ENCODE measurements around the gene RASA4B.

The RASA4B gene

DNA sequence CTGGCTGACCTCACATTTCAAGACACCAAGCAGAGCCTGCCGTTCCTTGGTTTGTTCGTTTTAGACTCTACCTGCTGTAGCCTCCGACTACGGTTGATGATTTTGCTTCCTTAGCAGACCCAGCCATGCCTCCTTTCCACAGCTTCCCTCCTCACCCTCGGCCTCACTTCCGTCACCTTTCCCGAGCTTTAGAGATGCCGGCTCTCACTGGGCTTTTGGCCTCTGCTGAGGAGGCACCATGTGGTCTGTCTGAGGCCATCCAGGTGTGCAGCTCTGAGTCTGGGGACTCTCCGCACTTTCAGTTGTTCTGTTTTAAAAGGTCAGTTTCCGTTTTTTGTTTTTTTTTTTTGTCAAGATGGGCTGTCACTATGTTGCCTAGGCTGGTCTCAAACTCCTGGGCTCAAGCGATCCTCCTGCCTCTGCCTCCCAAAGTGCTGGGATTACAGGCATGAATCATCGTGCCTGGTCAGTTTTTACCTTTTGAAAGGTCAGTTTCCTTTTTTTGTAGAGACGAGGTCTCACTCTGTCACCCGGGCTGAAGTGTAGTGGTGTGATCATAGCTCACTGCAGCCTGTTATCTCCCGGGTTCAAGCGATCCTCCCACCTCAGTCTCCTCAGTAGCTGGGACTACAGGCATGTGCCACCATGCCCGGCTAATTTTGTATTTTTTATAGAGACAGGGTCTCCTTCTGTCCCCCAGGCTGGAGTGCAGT, 72.5 kb downstream of the RASA4B start:
- H3K79me2 ChIP-seq (ENCODE audit: control insufficient read depth, insufficient read depth, low read length, poor library complexity) = no peaks in the 10 kb centered on the region
- peaks cover 29 to 34% of the 10 kb centered on the region in 2 experiments for H3K36me3 ChIP-seq (ENCODE audit: control insufficient read depth in 1 of 2, insufficient read depth in 2 of 2, low read length in 2 of 2)
- no peak overlapping the region for H3K4me2 ChIP-seq (ENCODE audit: low read length)
- no peak overlapping the region for H3K27ac ChIP-seq (ENCODE audit: low read depth, low read length)
- no peak overlapping the region for H3K23ac ChIP-seq (ENCODE audit: low read length)
- no peak overlapping the region for H4K8ac ChIP-seq (ENCODE audit: low read depth, low read length)
- no peak overlapping the region for H2AK5ac ChIP-seq (ENCODE audit: low read length)
- peaks cover 4 to 5% of the 10 kb centered on the region in 2 experiments for H3K4me1 ChIP-seq (ENCODE audit: control insufficient read depth in 1 of 2, insufficient read depth in 2 of 2, low read length in 2 of 2)
- H3K9me3 ChIP-seq (ENCODE audit: insufficient read depth, low read depth, low read length) = no peaks in the 10 kb centered on the region
- no peak overlapping the region for H3K18ac ChIP-seq (ENCODE audit: low read length)
- no peak overlapping the region for H2AFZ ChIP-seq (ENCODE audit: insufficient read depth, low read length, poor library complexity)
- DNase-seq = no peak
- no peak overlapping the region for H3K4me3 ChIP-seq (ENCODE audit: low read depth, low read length)
- WGBS (ENCODE audit: extremely low coverage, insufficient coverage, insufficient read length) = no CpG with 5 or more reads among the region's 17 CpGs
- no peak overlapping the region for H3K14ac ChIP-seq (ENCODE audit: low read length)
- H2BK5ac ChIP-seq (ENCODE audit: low read depth, low read length, poor library complexity) = no peak overlapping the region
- H2BK12ac ChIP-seq (ENCODE audit: low read length) = no peak overlapping the region
- no peak overlapping the region for H3K9ac ChIP-seq (ENCODE audit: low read length)
- H3K27me3 ChIP-seq (ENCODE audit: insufficient read depth, low read length) = no peaks in the 10 kb centered on the region
- H3K4ac ChIP-seq (ENCODE audit: low read depth, low read length) = no peak overlapping the region
- H4K12ac ChIP-seq (ENCODE audit: low read depth, low read length) = no peak overlapping the region
- H2BK120ac ChIP-seq (ENCODE audit: insufficient read depth, low read length, poor library complexity) = no peak overlapping the region
- H4K91ac ChIP-seq (ENCODE audit: low read depth, low read length) = no peak overlapping the region
- H3K79me1 ChIP-seq (ENCODE audit: low read length) = no peaks in the 10 kb centered on the region

DNA sequence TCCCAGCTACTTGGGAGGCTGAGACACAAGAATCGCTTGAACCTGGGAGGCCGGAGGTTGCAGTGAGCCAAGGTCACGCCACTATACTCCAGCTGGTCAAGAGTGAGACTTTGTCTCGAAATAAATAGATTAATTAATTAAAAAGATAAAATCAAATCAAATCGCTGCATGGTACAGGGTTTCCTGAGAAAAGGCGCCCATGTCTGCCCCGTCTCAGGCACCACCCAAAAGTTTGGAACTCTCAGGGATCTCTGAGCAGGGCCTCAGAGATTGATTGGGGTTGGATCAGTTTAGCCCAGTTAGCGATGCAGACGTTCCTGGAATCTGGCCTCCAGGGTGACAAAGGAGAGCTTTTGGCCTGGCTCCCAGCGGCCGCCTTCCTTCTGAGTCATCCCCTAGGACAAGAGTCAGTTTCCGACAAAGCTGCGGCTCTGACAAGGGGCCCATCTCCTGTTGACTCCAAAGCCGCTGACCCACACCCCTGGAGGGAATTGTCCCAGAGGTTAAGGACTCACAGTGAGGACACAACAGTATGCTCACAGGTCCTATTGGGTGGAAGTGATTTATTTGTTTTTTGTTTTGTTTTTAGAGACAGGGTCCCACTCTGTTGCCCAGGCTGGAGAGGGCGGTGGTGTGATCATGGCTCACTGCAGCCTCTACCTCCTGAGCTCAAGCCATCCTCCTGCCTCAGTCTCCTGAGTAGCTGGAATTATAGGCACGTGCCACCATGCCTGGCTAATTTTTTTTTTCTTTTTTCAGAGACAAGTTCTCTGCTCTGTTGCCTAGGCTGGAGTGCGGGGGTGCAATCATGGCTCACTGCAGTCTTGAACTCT, 77.4 kb downstream of the RASA4B start:
- H3K79me1 ChIP-seq (ENCODE audit: low read length) = no peaks in the 10 kb centered on the region
- no peak overlapping the region for H2AK5ac ChIP-seq (ENCODE audit: low read length)
- H3K4me2 ChIP-seq (ENCODE audit: low read length) = no peak overlapping the region
- H3K9me3 ChIP-seq (ENCODE audit: insufficient read depth, low read depth, low read length) = peaks cover 3% of the 10 kb centered on the region
- no peak overlapping the region for H4K12ac ChIP-seq (ENCODE audit: low read depth, low read length)
- H3K27ac ChIP-seq (ENCODE audit: low read depth, low read length) = peak overlapping the region; percentile 2
- peaks cover 22% of the 10 kb centered on the region in 2 experiments for H3K36me3 ChIP-seq (ENCODE audit: control insufficient read depth in 1 of 2, insufficient read depth in 2 of 2, low read length in 2 of 2)
- H3K79me2 ChIP-seq (ENCODE audit: control insufficient read depth, insufficient read depth, low read length, poor library complexity) = no peaks in the 10 kb centered on the region
- peak; percentile 68 to 69 for DNase-seq
- no peak overlapping the region for H4K8ac ChIP-seq (ENCODE audit: low read depth, low read length)
- peaks cover 4 to 8% of the 10 kb centered on the region in 2 experiments for H3K4me1 ChIP-seq (ENCODE audit: control insufficient read depth in 1 of 2, insufficient read depth in 2 of 2, low read length in 2 of 2)
- H3K18ac ChIP-seq (ENCODE audit: low read length) = peak overlapping the region; percentile 39
- no peaks in the 10 kb centered on the region for H3K27me3 ChIP-seq (ENCODE audit: insufficient read depth, low read length)
- no peak overlapping the region for H2BK12ac ChIP-seq (ENCODE audit: low read length)
- no peak overlapping the region for H3K14ac ChIP-seq (ENCODE audit: low read length)
- H2BK5ac ChIP-seq (ENCODE audit: low read depth, low read length, poor library complexity) = no peak overlapping the region
- no peak overlapping the region for H3K9ac ChIP-seq (ENCODE audit: low read length)
- H3K4ac ChIP-seq (ENCODE audit: low read depth, low read length) = no peak overlapping the region
- no peak overlapping the region for H2AFZ ChIP-seq (ENCODE audit: insufficient read depth, low read length, poor library complexity)
- no peak overlapping the region for H3K23ac ChIP-seq (ENCODE audit: low read length)
- H4K91ac ChIP-seq (ENCODE audit: low read depth, low read length) = no peak overlapping the region
- no peak overlapping the region for H3K4me3 ChIP-seq (ENCODE audit: low read depth, low read length)
- H2BK120ac ChIP-seq (ENCODE audit: insufficient read depth, low read length, poor library complexity) = peak overlapping the region; percentile 18
- no CpG with 5 or more reads among the region's 17 CpGs for WGBS (ENCODE audit: extremely low coverage, insufficient coverage, insufficient read length)

- WGBS (ENCODE audit: extremely low coverage, insufficient coverage, insufficient read length) = no CpG with 5 or more reads among the region's 10 CpGs
- no peak overlapping the region for H2BK12ac ChIP-seq (ENCODE audit: low read length)
- DNase-seq = no peak
- no peak overlapping the region for H2AFZ ChIP-seq (ENCODE audit: insufficient read depth, low read length, poor library complexity)
- H3K27me3 ChIP-seq (ENCODE audit: insufficient read depth, low read length) = no peaks in the 10 kb centered on the region
- H3K27ac ChIP-seq (ENCODE audit: low read depth, low read length) = no peak overlapping the region
- no peak overlapping the region for H3K14ac ChIP-seq (ENCODE audit: low read length)
- H3K4me2 ChIP-seq (ENCODE audit: low read length) = no peak overlapping the region
- H2BK5ac ChIP-seq (ENCODE audit: low read depth, low read length, poor library complexity) = no peak overlapping the region
- H3K9ac ChIP-seq (ENCODE audit: low read length) = no peak overlapping the region
- no peak overlapping the region for H3K4ac ChIP-seq (ENCODE audit: low read depth, low read length)
- H2AK5ac ChIP-seq (ENCODE audit: low read length) = no peak overlapping the region
- peaks cover 8% of the 10 kb centered on the region for H3K79me1 ChIP-seq (ENCODE audit: low read length)
- no peak overlapping the region for H3K23ac ChIP-seq (ENCODE audit: low read length)
- peaks cover 14 to 27% of the 10 kb centered on the region in 2 experiments for H3K4me1 ChIP-seq (ENCODE audit: control insufficient read depth in 1 of 2, insufficient read depth in 2 of 2, low read length in 2 of 2)
- peaks cover 3% of the 10 kb centered on the region for H3K9me3 ChIP-seq (ENCODE audit: insufficient read depth, low read depth, low read length)
- H3K4me3 ChIP-seq (ENCODE audit: low read depth, low read length) = no peak overlapping the region
- H3K18ac ChIP-seq (ENCODE audit: low read length) = no peak overlapping the region
- peaks cover 6% of the 10 kb centered on the region for H3K79me2 ChIP-seq (ENCODE audit: control insufficient read depth, insufficient read depth, low read length, poor library complexity)
- H4K91ac ChIP-seq (ENCODE audit: low read depth, low read length) = no peak overlapping the region
- H2BK120ac ChIP-seq (ENCODE audit: insufficient read depth, low read length, poor library complexity) = no peak overlapping the region
- no peak overlapping the region for H4K8ac ChIP-seq (ENCODE audit: low read depth, low read length)
- H4K12ac ChIP-seq (ENCODE audit: low read depth, low read length) = no peak overlapping the region
- peaks cover 12 to 14% of the 10 kb centered on the region in 2 experiments for H3K36me3 ChIP-seq (ENCODE audit: control insufficient read depth in 1 of 2, insufficient read depth in 2 of 2, low read length in 2 of 2)
Measured at GRCh38 chr7:102436118-102436517, 81.5 kb downstream of the RASA4B start.

- Histone ChIP-seq H4K12ac (ENCODE audit: low read depth, low read length) (peak overlapping the region; percentile 71), H2AFZ (ENCODE audit: insufficient read depth, low read length, poor library complexity) (peak overlapping the region; percentile 69), H2AK5ac (ENCODE audit: low read length) (no peak overlapping the region), H3K79me1 (ENCODE audit: low read length) (peaks cover 8% of the 10 kb centered on the region), H3K4me2 (ENCODE audit: low read length) (peak overlapping the region; percentile 57), H2BK120ac (ENCODE audit: insufficient read depth, low read length, poor library complexity) (no peak overlapping the region), H3K4ac (ENCODE audit: low read depth, low read length) (no peak overlapping the region), H3K4me3 (ENCODE audit: low read depth, low read length) (peak overlapping the region; percentile 91), H2BK12ac (ENCODE audit: low read length) (no peak overlapping the region), H3K4me1 (ENCODE audit: control insufficient read depth in 1 of 2, insufficient read depth in 2 of 2, low read length in 2 of 2) (peaks cover 12 to 19% of the 10 kb centered on the region in 2 experiments), H3K27me3 (ENCODE audit: insufficient read depth, low read length) (no peaks in the 10 kb centered on the region), H4K8ac (ENCODE audit: low read depth, low read length) (no peak overlapping the region), H3K36me3 (ENCODE audit: control insufficient read depth in 1 of 2, insufficient read depth in 2 of 2, low read length in 2 of 2) (peaks cover 11 to 13% of the 10 kb centered on the region in 2 experiments), H2BK5ac (ENCODE audit: low read depth, low read length, poor library complexity) (no peak overlapping the region), H3K9me3 (ENCODE audit: insufficient read depth, low read depth, low read length) (peaks cover 3% of the 10 kb centered on the region), H3K27ac (ENCODE audit: low read depth, low read length) (no peak overlapping the region), H3K79me2 (ENCODE audit: control insufficient read depth, insufficient read depth, low read length, poor library complexity) (peaks cover 6% of the 10 kb centered on the region), H3K23ac (ENCODE audit: low read length) (no peak overlapping the region), H3K9ac (ENCODE audit: low read length) (peak overlapping the region; percentile 86), H3K18ac (ENCODE audit: low read length) (no peak overlapping the region), H4K91ac (ENCODE audit: low read depth, low read length) (peak overlapping the region; percentile 82), H3K14ac (ENCODE audit: low read length) (no peak overlapping the region)
- no CpG with 5 or more reads among the region's 9 CpGs for WGBS (ENCODE audit: extremely low coverage, insufficient coverage, insufficient read length)
- no peak for DNase-seq
Measured at GRCh38 chr7:102434039-102434486, 83.5 kb downstream of the RASA4B start.
